ENCODE results near the gene ZEB2. TPM values are rescaled to one million over a fixed set of nuclear protein-coding genes. Genes with fewer than 3 reads are reported as not detected.

ZEB2 gene
- total and polyA plus RNA-seq, 2 of the 8 experiments (the other 6 are each of a cell fraction or from before 2014, with no cell fraction given), result 0.38 TPM; not detected in 1

DNA sequence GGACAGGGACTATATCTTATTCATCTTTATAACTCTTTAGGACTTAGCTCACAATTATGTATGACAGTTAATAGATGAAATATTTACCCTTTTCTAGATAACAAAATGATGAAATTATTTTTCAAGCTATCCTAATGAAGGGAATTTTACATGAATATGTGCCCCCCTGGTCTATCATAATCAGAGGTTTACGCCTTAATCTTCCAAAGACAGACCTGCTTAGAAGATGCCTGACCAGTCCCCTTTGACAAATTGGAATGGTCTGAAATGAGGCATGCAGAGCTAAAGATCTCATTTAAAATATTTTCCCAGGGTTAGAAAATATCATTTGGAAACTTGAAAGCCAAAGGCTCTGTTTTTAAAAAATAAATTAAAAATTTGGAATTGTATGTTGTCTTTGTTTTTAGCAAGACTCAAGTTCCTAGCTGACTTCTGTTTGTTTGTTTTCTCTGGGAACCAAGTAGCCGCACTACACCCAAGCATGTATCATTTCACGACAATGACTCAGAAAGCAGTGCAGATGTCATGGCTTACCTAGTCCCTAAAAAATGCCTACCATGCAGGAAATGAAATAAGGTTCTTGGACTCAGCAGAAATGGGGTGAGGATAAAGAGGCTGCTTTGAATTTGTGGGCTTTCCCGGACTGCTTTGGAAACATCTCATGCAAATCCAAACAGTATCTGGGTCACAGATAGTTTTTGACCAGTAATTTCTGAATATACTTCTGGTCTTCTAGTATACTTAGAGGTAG is 162.1 kb downstream of the ZEB2 start:
- H3K23ac ChIP-seq (ENCODE audit: insufficient read length), result no peak overlapping the region
- no peak overlapping the region for H3K18ac ChIP-seq (ENCODE audit: extremely low read depth, low read length)
- H3K4me3 ChIP-seq (ENCODE audit: extremely low read depth in 1 of 4, insufficient read depth in 2 of 4, low read depth in 3 of 4, low read length in 4 of 4), result no peak overlapping the region
- FAIRE-seq, result no peak
- H3K36me3 ChIP-seq (ENCODE audit: control insufficient read depth in 2 of 4, insufficient read depth in 4 of 4, low read length in 3 of 4), result no peaks in the 10 kb centered on the region
- no peaks in the 10 kb centered on the region; the same call in 1 of the 2 replicates for H3K23me2 ChIP-seq (ENCODE audit: low read depth, low read length)
- 87% methylated on average over 4 of the region's 4 CpGs; no CpG with 5 or more reads in 1 of the 2 experiments for WGBS, 2 experiments (ENCODE audit: extremely low coverage in 1 of 2, insufficient coverage in 1 of 2, insufficient read length in 1 of 2, insufficient replicate concordance in 2 of 2, low coverage in 1 of 2, low lambda C conversion rate in 2 of 2, missing lambda C conversion rate in 1 of 2)
- DNase-seq (ENCODE audit: low read depth in 1 of 2, low spot score in 2 of 2), result no peak
- no peak overlapping the region for H2AFZ ChIP-seq (ENCODE audit: low read length)
- H2AK5ac ChIP-seq (ENCODE audit: low read depth, low read length), result no peak overlapping the region
- H4K91ac ChIP-seq (replicated peaks; ENCODE audit: insufficient read length, low read length), result no peak overlapping the region
- CTCF ChIA-PET (ENCODE audit: partially characterized antibody), result interaction anchor here (1.3 kb wide), 3 partner anchors 11 to 92 kb away, joined by 3 to 7 read pairs (median 5); no protein-coding TSS in a partner anchor
- no peaks in the 10 kb centered on the region for H4K20me1 ChIP-seq (replicated peaks in 1 of 2; ENCODE audit: control insufficient read depth in 1 of 2, insufficient read depth in 2 of 2, low read length in 2 of 2)
- no peak overlapping the region for H3K27ac ChIP-seq (ENCODE audit: low read depth, low read length)
- no peak overlapping the region for H3K14ac ChIP-seq (ENCODE audit: insufficient read length)
- no peak overlapping the region for H2BK5ac ChIP-seq (ENCODE audit: low read depth, low read length)
- no peaks in the 10 kb centered on the region for H3K79me2 ChIP-seq (ENCODE audit: control insufficient read depth in 1 of 2, insufficient read depth in 2 of 2, low read length in 2 of 2)
- H3K56ac ChIP-seq (replicated peaks; ENCODE audit: insufficient read length, low read depth, low read length), result no peak overlapping the region
- H2BK20ac ChIP-seq (ENCODE audit: low read length), result no peak overlapping the region
- H2BK15ac ChIP-seq (ENCODE audit: low read length), result no peak overlapping the region
- no peak overlapping the region for H2BK12ac ChIP-seq (ENCODE audit: low read depth, low read length)
- POLR2A ChIA-PET (ENCODE audit: partially characterized antibody), result no interaction called here
- H3K4ac ChIP-seq (replicated peaks; ENCODE audit: insufficient read length, low read depth, low read length), result no peak overlapping the region
- H4K8ac ChIP-seq (ENCODE audit: extremely low read depth, insufficient read depth, low read length), result no peak overlapping the region
- H3K4me2 ChIP-seq (ENCODE audit: insufficient read depth in 1 of 2, low read depth in 2 of 2, low read length in 2 of 2), result no peak overlapping the region
- no peak overlapping the region for H3K9ac ChIP-seq (replicated peaks in 1 of 4; ENCODE audit: extremely low read depth in 1 of 4, low read depth in 3 of 4, low read length in 3 of 4)
- TF ChIP-seq PHF8 (conservative IDR thresholded peaks at IDR 0.05; ENCODE audit: low read depth, low read length) (no peak), RFX5 (IDR thresholded peaks at IDR 0.05; ENCODE audit: borderline replicate concordance, low read depth, low read length) (no peak), POLR2A (IDR thresholded peaks at IDR 0.05; ENCODE audit: control extremely low read depth in 1 of 2, low read depth in 2 of 2, low read length in 2 of 2) (no peak), TEAD4 (IDR thresholded peaks at IDR 0.05; ENCODE audit: low read depth, low read length) (no peak), ASH2L (IDR thresholded peaks at IDR 0.05; ENCODE audit: low read length) (no peak), TBP (IDR thresholded peaks at IDR 0.05; ENCODE audit: low read depth, low read length) (no peak), YY1 (IDR thresholded peaks at IDR 0.05; ENCODE audit: low read depth, low read length) (no peak), CHD1 (IDR thresholded peaks at IDR 0.05; ENCODE audit: low read depth, low read length) (no peak), EP300 (IDR thresholded peaks at IDR 0.05; ENCODE audit: borderline replicate concordance in 1 of 2, low read depth in 2 of 2, low read length in 2 of 2) (no peak)
- TF ChIP-seq, protein P1, sequence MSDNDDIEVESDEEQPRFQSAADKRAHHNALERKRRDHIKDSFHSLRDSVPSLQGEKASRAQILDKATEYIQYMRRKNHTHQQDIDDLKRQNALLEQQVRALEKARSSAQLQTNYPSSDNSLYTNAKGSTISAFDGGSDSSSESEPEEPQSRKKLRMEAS (IDR thresholded peaks at IDR 0.05), result no peak
- no peaks in the 10 kb centered on the region for H3K27me3 ChIP-seq (replicated peaks in 1 of 4; ENCODE audit: control insufficient read depth in 3 of 4, extremely low read depth in 1 of 4, insufficient read depth in 3 of 4, low read length in 3 of 4)
- H3K4me1 ChIP-seq (replicated peaks in 1 of 4; ENCODE audit: control insufficient read depth in 3 of 4, insufficient read depth in 4 of 4, low read length in 3 of 4), result 0 out of 7 replicates have a peak, but pooled peaks cover 0 to 2% (median 0%) of the 10 kb centered on the region in 4 experiments
- H3K9me3 ChIP-seq (ENCODE audit: insufficient read depth in 2 of 2, low read depth in 1 of 2, low read length in 1 of 2), result no peaks in the 10 kb centered on the region
- H4K5ac ChIP-seq (ENCODE audit: insufficient read length, low read depth, low read length), result no peak overlapping the region
- H2BK120ac ChIP-seq (replicated peaks; ENCODE audit: low read depth, low read length), result no peak overlapping the region
- no peaks in the 10 kb centered on the region for H3K79me1 ChIP-seq (ENCODE audit: low read depth, low read length)
